Measurements from ENCODE around the gene CD19.

DNA sequence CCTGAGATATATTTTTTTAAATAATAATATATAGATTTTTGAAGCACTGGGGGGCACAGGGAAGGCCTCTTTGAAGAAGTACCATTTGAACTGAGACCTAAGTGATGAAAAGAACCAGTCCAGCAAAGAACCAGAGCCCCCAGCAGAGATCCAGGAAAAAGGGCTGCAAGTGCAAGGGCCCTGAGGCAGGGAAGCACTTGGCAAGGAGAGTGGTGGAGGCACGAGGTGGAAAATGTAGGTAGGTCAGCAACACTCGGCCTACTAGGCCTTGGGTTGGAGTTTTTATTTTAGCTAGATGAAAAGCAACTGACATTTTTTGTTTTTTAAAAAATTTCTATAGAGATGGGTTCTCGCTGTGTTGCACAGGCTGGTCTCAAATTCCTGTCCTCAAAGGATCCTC, 1.6 kb upstream of the CD19 start:
- TF ChIP-seq, protein P1, sequence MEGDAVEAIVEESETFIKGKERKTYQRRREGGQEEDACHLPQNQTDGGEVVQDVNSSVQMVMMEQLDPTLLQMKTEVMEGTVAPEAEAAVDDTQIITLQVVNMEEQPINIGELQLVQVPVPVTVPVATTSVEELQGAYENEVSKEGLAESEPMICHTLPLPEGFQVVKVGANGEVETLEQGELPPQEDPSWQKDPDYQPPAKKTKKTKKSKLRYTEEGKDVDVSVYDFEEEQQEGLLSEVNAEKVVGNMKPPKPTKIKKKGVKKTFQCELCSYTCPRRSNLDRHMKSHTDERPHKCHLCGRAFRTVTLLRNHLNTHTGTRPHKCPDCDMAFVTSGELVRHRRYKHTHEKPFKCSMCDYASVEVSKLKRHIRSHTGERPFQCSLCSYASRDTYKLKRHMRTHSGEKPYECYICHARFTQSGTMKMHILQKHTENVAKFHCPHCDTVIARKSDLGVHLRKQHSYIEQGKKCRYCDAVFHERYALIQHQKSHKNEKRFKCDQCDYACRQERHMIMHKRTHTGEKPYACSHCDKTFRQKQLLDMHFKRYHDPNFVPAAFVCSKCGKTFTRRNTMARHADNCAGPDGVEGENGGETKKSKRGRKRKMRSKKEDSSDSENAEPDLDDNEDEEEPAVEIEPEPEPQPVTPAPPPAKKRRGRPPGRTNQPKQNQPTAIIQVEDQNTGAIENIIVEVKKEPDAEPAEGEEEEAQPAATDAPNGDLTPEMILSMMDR (IDR thresholded peaks at IDR 0.05): no peak
- TF ChIP-seq POLR2A (IDR thresholded peaks at IDR 0.05): no peak
- TF ChIP-seq EP300 (IDR thresholded peaks at IDR 0.05): no peak
